Stimulated activated naive CD8-positive, alpha-beta T cell treated with anti-CD3 and anti-CD28 coated beads, Interleukin-15, Interleukin-2, amounts not matched to agents 100 ng/mL and 50 ng/mL, for 24 hours (primary cell): ENCODE results near the gene PCDHGA5.
A peak's percentile ranks its signal among the peaks of the same experiment; 100 is the strongest.
"Not testable (repeated sequence)": the region's sequence is repeated elsewhere in the genome, so short reads cannot be mapped to it uniquely, and the experiment has no call there.

Source experiments
- H3K27ac Mint-ChIP-seq: one replicate; pipeline ENCODE4 v1.8.0; 2021; ENCODE audit warnings: mild to moderate bottlenecking, mixed read lengths
- H3K27me3 Mint-ChIP-seq: one replicate; pipeline ENCODE4 v1.8.0; 2021; ENCODE audit warnings: mixed read lengths
- H3K36me3 Mint-ChIP-seq: one replicate; pipeline ENCODE4 v1.8.0; 2021; ENCODE audit warnings: low read depth, mixed read lengths
- H3K4me1 Mint-ChIP-seq: one replicate; pipeline ENCODE4 v1.8.0; 2021; ENCODE audit warnings: low read depth, mixed read lengths
- H3K4me3 Mint-ChIP-seq: one replicate; pipeline ENCODE4 v1.8.0; 2021; ENCODE audit warnings: mild to moderate bottlenecking, mixed read lengths
- H3K9me3 Mint-ChIP-seq: one replicate; pipeline ENCODE4 v1.8.0; 2021; ENCODE audit warnings: mixed read lengths

Gene PCDHGA5

GRCh38 chr5:141363952-141364660 lies at the start of gene PCDHGA5:
Gene PCDHGA5, plus strand, starts transcription at chr5:141364162. Its CDS starts 169 bp downstream, at chr5:141364331.
- Mint-ChIP-seq H3K27me3 (peaks cover 88% of the 10 kb centered on the region), H3K4me1 (no peaks in the 10 kb centered on the region), H3K4me3 (no peak within 1 kb of the TSS), H3K9me3 (peaks cover 41% of the 10 kb centered on the region), H3K27ac (no peak within 1 kb of the TSS), H3K36me3 (peaks cover 37% of the 10 kb centered on the region)

- not testable (repeated sequence) for H3K27ac Mint-ChIP-seq, H3K4me3 Mint-ChIP-seq, H3K27me3 Mint-ChIP-seq
- H3K9me3 Mint-ChIP-seq = peaks cover 54% of the 10 kb centered on the region
- peaks cover 34% of the 10 kb centered on the region for H3K4me1 Mint-ChIP-seq
- H3K36me3 Mint-ChIP-seq = peaks cover 90% of the 10 kb centered on the region
Observed at GRCh38 chr5:141316963-141317362, 47.0 kb upstream of the PCDHGA5 start.

- H3K9me3 Mint-ChIP-seq = peaks cover 42% of the 10 kb centered on the region
Observed at GRCh38 chr5:141319202-141319601, 44.8 kb upstream of the PCDHGA5 start.

GRCh38 chr5:141319699-141320098 lies 44.3 kb upstream of the PCDHGA5 start:
- Mint-ChIP-seq H3K4me3 (peak overlapping the region; percentile 98), H3K9me3 (peaks cover 42% of the 10 kb centered on the region), H3K27ac (no peak overlapping the region), H3K27me3 (no peaks in the 10 kb centered on the region), H3K36me3 (peaks cover 75% of the 10 kb centered on the region), H3K4me1 (peaks cover 38% of the 10 kb centered on the region)

More at GRCh38 chr5:141319202-141319601, 44.8 kb upstream of the PCDHGA5 start:
- H3K4me3 Mint-ChIP-seq = peak overlapping the region; percentile 98
- H3K27ac Mint-ChIP-seq = no peak overlapping the region
- H3K27me3 Mint-ChIP-seq = no peaks in the 10 kb centered on the region
- H3K36me3 Mint-ChIP-seq = peaks cover 75% of the 10 kb centered on the region
- H3K4me1 Mint-ChIP-seq = peaks cover 38% of the 10 kb centered on the region

GRCh38 chr5:141320225-141321169 lies 43.5 kb upstream of the PCDHGA5 start, which contains the start of gene TAF7:
Gene TAF7, minus strand, starts transcription at chr5:141320784. Its CDS starts 740 bp downstream, at chr5:141320044.
- H3K9me3 Mint-ChIP-seq = peaks cover 35% of the 10 kb centered on the region
- no peaks in the 10 kb centered on the region for H3K27me3 Mint-ChIP-seq
- peaks cover 71% of the 10 kb centered on the region for H3K36me3 Mint-ChIP-seq
- H3K4me3 Mint-ChIP-seq = peak within 1 kb of the TSS; percentile 98
- peak within 1 kb of the TSS; percentile 99 for H3K27ac Mint-ChIP-seq
- H3K4me1 Mint-ChIP-seq = peaks cover 38% of the 10 kb centered on the region

GRCh38 chr5:141322261-141322660 lies 41.7 kb upstream of the PCDHGA5 start:
- Mint-ChIP-seq H3K36me3 (peaks cover 65% of the 10 kb centered on the region), H3K27ac (no peak overlapping the region), H3K27me3 (peaks cover 10% of the 10 kb centered on the region), H3K9me3 (peaks cover 36% of the 10 kb centered on the region), H3K4me1 (peaks cover 44% of the 10 kb centered on the region), H3K4me3 (no peak overlapping the region)

GRCh38 chr5:141326088-141326854 lies 37.7 kb upstream of the PCDHGA5 start:
- H3K4me1 Mint-ChIP-seq = peaks cover 15% of the 10 kb centered on the region
- H3K27ac Mint-ChIP-seq = peak overlapping the region; percentile 80
- H3K4me3 Mint-ChIP-seq = peak overlapping the region; percentile 87
- H3K36me3 Mint-ChIP-seq = peaks cover 35% of the 10 kb centered on the region
- H3K27me3 Mint-ChIP-seq = peaks cover 43% of the 10 kb centered on the region
- H3K9me3 Mint-ChIP-seq = peaks cover 23% of the 10 kb centered on the region

- H3K27me3 Mint-ChIP-seq = peaks cover 59% of the 10 kb centered on the region
- peaks cover 32% of the 10 kb centered on the region for H3K36me3 Mint-ChIP-seq
- H3K27ac Mint-ChIP-seq = no peak overlapping the region
- no peak overlapping the region for H3K4me3 Mint-ChIP-seq
- H3K9me3 Mint-ChIP-seq = peaks cover 23% of the 10 kb centered on the region
- peaks cover 6% of the 10 kb centered on the region for H3K4me1 Mint-ChIP-seq
Observed at GRCh38 chr5:141328231-141328630, 35.7 kb upstream of the PCDHGA5 start.

- H3K27me3 Mint-ChIP-seq = peaks cover 81% of the 10 kb centered on the region
- peaks cover 34% of the 10 kb centered on the region for H3K9me3 Mint-ChIP-seq
- peaks cover 6% of the 10 kb centered on the region for H3K4me1 Mint-ChIP-seq
- H3K27ac Mint-ChIP-seq = no peak within 1 kb of the TSS
- no peak within 1 kb of the TSS for H3K4me3 Mint-ChIP-seq
- H3K36me3 Mint-ChIP-seq = peaks cover 36% of the 10 kb centered on the region
Observed at GRCh38 chr5:141330299-141331080, 33.5 kb upstream of the PCDHGA5 start, which contains the start of gene PCDHGA1. Gene PCDHGA1, plus strand, starts transcription at chr5:141330514.

GRCh38 chr5:141332571-141332970 lies 31.4 kb upstream of the PCDHGA5 start:
- peaks cover 89% of the 10 kb centered on the region for H3K27me3 Mint-ChIP-seq
- not testable (repeated sequence) for H3K27ac Mint-ChIP-seq, H3K4me3 Mint-ChIP-seq, H3K4me1 Mint-ChIP-seq
- peaks cover 33% of the 10 kb centered on the region for H3K9me3 Mint-ChIP-seq
- peaks cover 27% of the 10 kb centered on the region for H3K36me3 Mint-ChIP-seq

GRCh38 chr5:141338538-141339306 lies 25.2 kb upstream of the PCDHGA5 start, which contains the start of gene PCDHGA2:
Gene PCDHGA2, plus strand, starts transcription at chr5:141338760.
- Mint-ChIP-seq H3K4me1 (no peaks in the 10 kb centered on the region), H3K9me3 (peaks cover 42% of the 10 kb centered on the region), H3K27ac (no peak within 1 kb of the TSS), H3K27me3 (peaks cover 94% of the 10 kb centered on the region), H3K4me3 (no peak within 1 kb of the TSS), H3K36me3 (peaks cover 28% of the 10 kb centered on the region)

- Mint-ChIP-seq H3K9me3 (peaks cover 39% of the 10 kb centered on the region), H3K27me3 (peaks cover 87% of the 10 kb centered on the region), H3K36me3 (peaks cover 31% of the 10 kb centered on the region)
- not testable (repeated sequence) for H3K4me1 Mint-ChIP-seq, H3K27ac Mint-ChIP-seq, H3K4me3 Mint-ChIP-seq
Observed at GRCh38 chr5:141340781-141341354, 23.1 kb upstream of the PCDHGA5 start.

- Mint-ChIP-seq H3K27ac (no peak overlapping the region), H3K4me1 (no peaks in the 10 kb centered on the region), H3K9me3 (peaks cover 40% of the 10 kb centered on the region), H3K36me3 (peaks cover 32% of the 10 kb centered on the region), H3K4me3 (no peak overlapping the region), H3K27me3 (peaks cover 83% of the 10 kb centered on the region)
Observed at GRCh38 chr5:141342773-141343172, 21.2 kb upstream of the PCDHGA5 start.
